OCI-LY1 (cell line): ENCODE results near the gene BTBD9.

Experiments
- H2AFZ ChIP-seq: fragments of 200-600 bp; sonication (generic), shearing (Covaris generic); 2 replicates; pipeline ENCODE4 v1.6.0; 2014; ENCODE audit warnings: antibody characterized with exemption, mild to moderate bottlenecking, low read length
- H3F3A ChIP-seq: fragments of 200-600 bp; sonication (generic), shearing (Covaris generic); 2 replicates; pipeline ENCODE4 v1.6.0; 2014; ENCODE audit warnings: mild to moderate bottlenecking, antibody characterized with exemption, low read length, moderate library complexity; ENCODE audit not compliant: insufficient read depth
- H3K27ac ChIP-seq: fragments of 200-600 bp; sonication (generic); 2 replicates; pipeline ENCODE4 v1.5.1; 2014; ENCODE audit warnings: low read length, mixed run types, mild to moderate bottlenecking, low read depth; ENCODE audit not compliant: poor library complexity, severe bottlenecking
- H3K27me3 ChIP-seq: fragments of 200-600 bp; sonication (generic); 2 replicates; pipeline ENCODE4 v1.6.0; 2014; ENCODE audit warnings: antibody characterized with exemption, mild to moderate bottlenecking, low read length, moderate library complexity; ENCODE audit not compliant: insufficient read depth
- H3K36me3 ChIP-seq: fragments of 200-600 bp; sonication (generic); 2 replicates; pipeline ENCODE4 v1.6.1; 2014; ENCODE audit warnings: mild to moderate bottlenecking, antibody characterized with exemption, low read length, moderate library complexity, mixed read lengths; ENCODE audit not compliant: insufficient read depth
- H3K4me1 ChIP-seq: fragments of 200-600 bp; sonication (generic); 2 replicates; pipeline ENCODE4 v1.5.1; 2014; ENCODE audit warnings: mild to moderate bottlenecking, low read length, moderate library complexity; ENCODE audit not compliant: insufficient read depth, severe bottlenecking
- H3K4me2 ChIP-seq: fragments of 200-600 bp; sonication (generic), shearing (Covaris generic); 2 replicates; pipeline ENCODE4 v1.6.1; 2014; ENCODE audit warnings: low read length
- H3K4me3 ChIP-seq: fragments of 200-600 bp; sonication (generic); 2 replicates; pipeline ENCODE4 v1.5.1; 2014; ENCODE audit warnings: low read length, low read depth, mild to moderate bottlenecking, mixed read lengths; ENCODE audit not compliant: poor library complexity, severe bottlenecking
- H3K79me2 ChIP-seq: fragments of 200-600 bp; shearing (Covaris generic); 2 replicates; pipeline ENCODE4 v1.6.1; 2016; ENCODE audit warnings: mixed run types, low read length, mixed read lengths; ENCODE audit not compliant: insufficient read depth
- H3K9ac ChIP-seq: fragments of 200-600 bp; sonication (generic), shearing (Covaris generic); 2 replicates; pipeline ENCODE4 v1.6.1; 2014; ENCODE audit warnings: mild to moderate bottlenecking, low read length, mixed read lengths
- H3K9me2 ChIP-seq: fragments of 200-600 bp; sonication (generic), shearing (Covaris generic); 2 replicates; pipeline ENCODE4 v1.6.1; 2014; ENCODE audit warnings: low read depth, mild to moderate bottlenecking, low read length, mixed read lengths
- H3K9me3 ChIP-seq: fragments of 200-600 bp; shearing (Covaris generic); 2 replicates; pipeline ENCODE4 v1.6.1; 2014; ENCODE audit warnings: low read length, mixed read lengths
- H4K20me1 ChIP-seq: fragments of 200-600 bp; sonication (generic), shearing (Covaris generic); 2 replicates; pipeline ENCODE4 v1.6.0; 2016; ENCODE audit warnings: mild to moderate bottlenecking, low read length; ENCODE audit not compliant: insufficient read depth
- EZH2 ChIP-seq: fragments of 200-600 bp; sonication (generic), shearing (Covaris generic); IDR thresholded peaks from 2 replicates; pipeline ENCODE4 v1.8.0; 2017; ENCODE audit warnings: borderline replicate concordance, mixed run types, mild to moderate bottlenecking, antibody characterized with exemption, low read length, moderate library complexity, mixed read lengths
- TF ChIP-seq, protein P1 (sequence below): fragments of 200-600 bp; sonication (generic), shearing (Covaris generic); IDR thresholded peaks from 2 replicates; pipeline ENCODE4 v1.5.1; 2017; ENCODE audit warnings: mild to moderate bottlenecking, antibody characterized with exemption, low read length, moderate library complexity, mixed read lengths

BTBD9 gene

DNA sequence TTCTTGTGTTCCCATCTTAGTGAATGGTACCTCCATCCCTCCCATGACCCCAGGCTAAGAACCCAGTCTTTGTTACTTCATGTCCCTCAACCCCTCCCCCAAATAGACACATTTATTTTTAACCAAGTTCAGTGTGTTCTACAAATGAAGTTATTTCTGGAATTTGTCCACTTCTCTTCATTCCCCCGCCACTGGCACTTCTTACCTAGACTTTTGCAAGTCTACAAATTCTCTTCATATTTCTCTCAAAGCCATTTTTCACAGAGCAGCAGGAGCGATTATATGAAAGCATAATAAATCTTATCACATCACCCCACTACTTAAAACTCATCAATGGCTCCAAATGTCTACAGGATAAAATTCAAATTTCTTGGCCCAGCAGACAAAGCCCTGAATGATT lies 131.4 kb downstream of the BTBD9 start:
- Histone ChIP-seq H3K79me2 (no peaks in the 10 kb centered on the region), H3K27ac (no peak overlapping the region), H3K9ac (no peak overlapping the region), H3K4me3 (no peak overlapping the region), H2AFZ (no peak overlapping the region), H4K20me1 (no peaks in the 10 kb centered on the region), H3K4me2 (no peak overlapping the region), H3K9me2 (no peaks in the 10 kb centered on the region), H3F3A (no peaks in the 10 kb centered on the region), H3K36me3 (no peaks in the 10 kb centered on the region), H3K4me1 (no peaks in the 10 kb centered on the region), H3K27me3 (no peaks in the 10 kb centered on the region), H3K9me3 (no peaks in the 10 kb centered on the region)
- TF ChIP-seq, protein P1, sequence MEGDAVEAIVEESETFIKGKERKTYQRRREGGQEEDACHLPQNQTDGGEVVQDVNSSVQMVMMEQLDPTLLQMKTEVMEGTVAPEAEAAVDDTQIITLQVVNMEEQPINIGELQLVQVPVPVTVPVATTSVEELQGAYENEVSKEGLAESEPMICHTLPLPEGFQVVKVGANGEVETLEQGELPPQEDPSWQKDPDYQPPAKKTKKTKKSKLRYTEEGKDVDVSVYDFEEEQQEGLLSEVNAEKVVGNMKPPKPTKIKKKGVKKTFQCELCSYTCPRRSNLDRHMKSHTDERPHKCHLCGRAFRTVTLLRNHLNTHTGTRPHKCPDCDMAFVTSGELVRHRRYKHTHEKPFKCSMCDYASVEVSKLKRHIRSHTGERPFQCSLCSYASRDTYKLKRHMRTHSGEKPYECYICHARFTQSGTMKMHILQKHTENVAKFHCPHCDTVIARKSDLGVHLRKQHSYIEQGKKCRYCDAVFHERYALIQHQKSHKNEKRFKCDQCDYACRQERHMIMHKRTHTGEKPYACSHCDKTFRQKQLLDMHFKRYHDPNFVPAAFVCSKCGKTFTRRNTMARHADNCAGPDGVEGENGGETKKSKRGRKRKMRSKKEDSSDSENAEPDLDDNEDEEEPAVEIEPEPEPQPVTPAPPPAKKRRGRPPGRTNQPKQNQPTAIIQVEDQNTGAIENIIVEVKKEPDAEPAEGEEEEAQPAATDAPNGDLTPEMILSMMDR, result no peak
- no peak for TF ChIP-seq EZH2

DNA sequence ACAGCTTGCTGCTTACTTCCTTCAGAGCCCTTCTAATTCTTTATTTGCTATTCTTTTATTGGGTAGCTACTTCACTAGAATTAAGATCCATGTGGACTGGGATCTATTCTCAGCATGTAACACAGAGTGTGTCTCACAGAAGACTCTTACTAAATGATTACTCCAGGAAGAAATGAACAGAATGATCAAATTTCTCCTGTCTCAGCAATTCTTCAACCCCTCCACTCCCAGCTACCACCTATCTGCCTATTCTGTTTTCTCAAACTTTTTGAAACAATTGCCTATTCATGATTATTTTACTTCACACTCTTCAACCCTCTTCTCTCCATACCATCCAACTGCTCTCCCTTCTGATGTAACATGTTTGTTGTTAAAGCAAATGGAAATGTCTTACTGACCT lies 132.6 kb downstream of the BTBD9 start:
- Histone ChIP-seq H3K9ac (no peak overlapping the region), H3K36me3 (no peaks in the 10 kb centered on the region), H3K27me3 (no peaks in the 10 kb centered on the region), H3K9me2 (no peaks in the 10 kb centered on the region), H2AFZ (no peak overlapping the region), H3K9me3 (no peaks in the 10 kb centered on the region), H3K4me2 (no peak overlapping the region), H3K79me2 (no peaks in the 10 kb centered on the region), H3F3A (no peaks in the 10 kb centered on the region), H3K4me3 (no peak overlapping the region), H3K27ac (no peak overlapping the region), H4K20me1 (no peaks in the 10 kb centered on the region), H3K4me1 (no peaks in the 10 kb centered on the region)
- no peak for TF ChIP-seq EZH2
- TF ChIP-seq, protein P1, result no peak

DNA sequence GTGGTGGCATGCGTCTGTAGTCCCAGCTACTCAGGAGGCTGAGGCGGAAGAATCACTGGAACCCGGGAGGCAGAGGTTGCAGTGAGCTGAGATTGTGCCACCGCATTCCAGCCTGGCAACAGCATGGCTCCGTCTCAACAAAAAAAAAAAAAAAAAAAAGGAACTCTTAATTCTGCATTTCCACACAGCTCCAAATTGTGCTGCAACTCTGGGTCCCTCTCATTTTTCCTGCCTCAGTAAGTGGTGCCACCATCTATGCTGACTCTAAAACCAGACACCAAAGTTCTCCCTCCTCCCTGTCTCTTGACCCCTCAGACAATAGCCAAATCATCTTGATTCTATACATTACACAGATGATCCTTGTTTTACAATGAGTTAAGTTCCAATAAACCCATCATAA lies 133.9 kb downstream of the BTBD9 start:
- H3K27ac ChIP-seq, result no peak overlapping the region
- no peaks in the 10 kb centered on the region for H3F3A ChIP-seq
- no peaks in the 10 kb centered on the region for H3K36me3 ChIP-seq
- H3K27me3 ChIP-seq, result no peaks in the 10 kb centered on the region
- no peak overlapping the region for H3K4me2 ChIP-seq
- H2AFZ ChIP-seq, result no peak overlapping the region
- H3K9me3 ChIP-seq, result no peaks in the 10 kb centered on the region
- H3K9me2 ChIP-seq, result no peaks in the 10 kb centered on the region
- TF ChIP-seq, protein P1, result no peak
- TF ChIP-seq EZH2, result no peak
- no peaks in the 10 kb centered on the region for H3K4me1 ChIP-seq
- no peak overlapping the region for H3K4me3 ChIP-seq
- H3K79me2 ChIP-seq, result no peaks in the 10 kb centered on the region
- no peak overlapping the region for H3K9ac ChIP-seq
- H4K20me1 ChIP-seq, result no peaks in the 10 kb centered on the region
